Activated naive CD8-positive, alpha-beta T cell (primary cell): ENCODE results near the gene DST.

ENCODE experiments used
- H3K27ac Mint-ChIP-seq: one replicate; pipeline ENCODE4 v1.8.0; 2021; ENCODE audit warnings: mixed read lengths
- H3K27me3 Mint-ChIP-seq: one replicate; pipeline ENCODE4 v1.8.0; 2021; ENCODE audit warnings: mixed read lengths
- H3K36me3 Mint-ChIP-seq: one replicate; pipeline ENCODE4 v1.8.0; 2021; ENCODE audit warnings: mixed read lengths
- H3K4me1 Mint-ChIP-seq: one replicate; pipeline ENCODE4 v1.8.0; 2021; ENCODE audit warnings: low read depth, mixed read lengths
- H3K4me3 Mint-ChIP-seq: one replicate; pipeline ENCODE4 v1.8.0; 2021; ENCODE audit warnings: mild to moderate bottlenecking, mixed read lengths
- H3K9me3 Mint-ChIP-seq: one replicate; pipeline ENCODE4 v1.8.0; 2021; ENCODE audit warnings: low read depth, mixed read lengths

Gene DST

DNA sequence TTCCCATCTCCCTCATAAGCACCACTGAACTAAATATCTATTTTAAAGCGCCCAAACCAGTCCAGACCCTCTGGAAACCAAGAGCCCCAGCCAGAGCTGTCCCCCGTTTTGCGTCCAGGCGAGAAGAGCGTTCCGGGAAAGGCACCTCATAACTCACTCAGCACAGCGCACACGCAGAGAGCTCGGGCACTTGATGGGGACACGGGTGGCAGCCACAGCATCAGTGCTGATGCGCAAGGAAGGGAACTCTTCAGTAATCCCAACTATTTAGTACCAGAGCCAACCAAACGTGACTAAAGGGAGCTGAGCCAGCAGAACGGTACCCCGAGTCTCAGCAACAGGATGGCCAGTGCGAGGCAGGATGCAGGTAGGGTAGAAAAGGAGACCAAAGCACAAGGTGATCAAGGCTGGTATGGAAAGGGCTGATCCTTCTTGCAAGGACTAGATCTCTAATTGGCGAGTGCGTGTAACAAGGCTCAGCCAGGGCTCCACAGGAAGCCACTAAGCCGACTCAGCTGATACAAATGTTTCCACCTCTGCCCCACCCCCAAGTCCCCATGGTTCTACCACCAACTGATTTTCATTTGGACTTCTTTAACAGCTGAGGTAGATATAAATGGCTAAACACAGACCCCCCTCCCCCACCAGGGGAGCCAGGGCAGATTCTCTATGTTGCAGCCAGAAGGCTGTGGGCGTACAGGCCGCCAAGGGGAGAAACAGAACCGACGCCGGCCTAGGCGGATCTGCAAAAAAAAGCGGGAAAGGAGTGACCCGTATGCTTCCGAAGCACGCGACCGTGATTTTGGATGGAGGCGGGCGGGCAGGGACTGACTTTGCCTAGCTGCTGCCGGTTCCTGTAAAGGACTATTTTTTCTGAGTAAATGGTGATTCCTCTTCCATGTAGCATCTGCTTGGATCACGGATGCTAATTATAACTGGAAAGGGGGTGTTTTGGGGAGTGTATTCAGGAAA is 211.8 kb downstream of the DST start:
- peaks cover 2% of the 10 kb centered on the region for H3K27me3 Mint-ChIP-seq
- no peak overlapping the region for H3K27ac Mint-ChIP-seq

DNA sequence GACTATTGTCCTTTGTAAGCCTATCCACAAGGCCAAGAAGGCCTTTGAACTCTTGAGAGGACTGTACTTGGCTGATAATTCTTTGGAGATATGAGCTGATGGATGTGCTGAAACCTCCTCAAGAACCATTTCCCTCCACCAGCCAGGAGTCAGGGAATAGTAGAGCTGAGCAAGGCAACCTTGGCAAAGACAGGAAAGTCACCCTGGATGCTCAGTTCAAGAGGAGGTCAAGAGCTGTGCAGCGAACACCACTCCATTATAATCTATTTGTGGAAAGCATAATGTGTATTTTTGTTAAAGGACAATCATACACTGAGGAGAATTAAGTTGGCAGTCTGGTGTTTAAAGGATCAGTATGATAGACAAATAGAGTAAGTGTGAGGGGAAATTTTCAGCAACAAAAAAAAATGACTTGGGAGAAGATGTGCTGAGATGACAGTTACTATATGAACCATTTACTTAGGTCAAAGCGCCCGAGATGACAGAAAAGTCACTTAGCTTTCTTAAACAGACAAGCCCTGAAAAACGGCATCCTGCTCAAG is 218.1 kb downstream of the DST start:
- Mint-ChIP-seq H3K4me3 (no peak overlapping the region), H3K36me3 (no peaks in the 10 kb centered on the region), H3K27me3 (peaks cover 6% of the 10 kb centered on the region), H3K27ac (no peak overlapping the region), H3K4me1 (no peaks in the 10 kb centered on the region), H3K9me3 (no peaks in the 10 kb centered on the region)

More for the DNA sequence above, 211.8 kb downstream of the DST start:
- no peaks in the 10 kb centered on the region for H3K4me1 Mint-ChIP-seq
- no peaks in the 10 kb centered on the region for H3K9me3 Mint-ChIP-seq
- no peaks in the 10 kb centered on the region for H3K36me3 Mint-ChIP-seq
- H3K4me3 Mint-ChIP-seq = no peak overlapping the region

DNA sequence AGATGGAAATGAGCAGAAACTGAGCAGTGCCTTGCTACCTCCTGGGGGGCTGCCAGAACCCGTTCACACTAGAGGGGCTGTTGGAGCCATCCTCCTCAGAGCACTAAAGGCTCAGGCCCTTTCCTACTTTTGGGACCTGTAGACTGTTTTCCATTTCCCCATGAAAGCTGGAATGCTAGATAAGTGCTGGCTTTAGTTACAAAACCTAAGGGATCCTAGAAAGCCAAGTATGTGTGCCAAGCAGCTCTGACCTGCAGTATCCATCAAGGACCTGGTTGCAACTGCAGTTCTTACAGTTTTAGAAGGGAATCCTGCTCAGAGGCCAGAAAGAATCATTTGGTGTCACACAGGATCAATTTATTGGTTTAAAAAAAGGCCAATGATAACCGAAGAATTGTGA is 218.6 kb downstream of the DST start:
- Mint-ChIP-seq H3K27ac (no peak overlapping the region), H3K4me1 (no peaks in the 10 kb centered on the region), H3K36me3 (no peaks in the 10 kb centered on the region), H3K27me3 (peaks cover 6% of the 10 kb centered on the region), H3K9me3 (no peaks in the 10 kb centered on the region), H3K4me3 (no peak overlapping the region)

DNA sequence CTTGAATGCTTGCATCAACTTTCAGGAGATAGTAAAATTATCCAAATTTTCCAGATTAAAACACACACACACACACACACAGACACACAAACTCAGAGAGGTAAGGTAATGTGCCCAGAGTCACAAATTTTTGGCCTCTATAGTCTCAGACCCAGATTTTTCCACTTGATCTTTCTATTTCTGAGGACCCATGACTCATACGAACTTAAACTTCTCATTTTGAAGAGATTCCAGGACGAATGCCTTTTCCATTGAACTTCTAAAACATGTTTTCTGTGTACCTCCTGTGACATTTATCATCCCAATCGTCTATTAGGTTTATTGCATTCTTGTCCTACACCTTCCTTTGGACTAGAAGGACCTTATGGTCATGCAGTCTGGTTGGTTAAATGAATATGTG is 222.4 kb downstream of the DST start:
- Mint-ChIP-seq H3K36me3 (no peaks in the 10 kb centered on the region), H3K27me3 (peaks cover 6% of the 10 kb centered on the region), H3K4me3 (no peak overlapping the region), H3K27ac (no peak overlapping the region), H3K9me3 (no peaks in the 10 kb centered on the region), H3K4me1 (no peaks in the 10 kb centered on the region)

DNA sequence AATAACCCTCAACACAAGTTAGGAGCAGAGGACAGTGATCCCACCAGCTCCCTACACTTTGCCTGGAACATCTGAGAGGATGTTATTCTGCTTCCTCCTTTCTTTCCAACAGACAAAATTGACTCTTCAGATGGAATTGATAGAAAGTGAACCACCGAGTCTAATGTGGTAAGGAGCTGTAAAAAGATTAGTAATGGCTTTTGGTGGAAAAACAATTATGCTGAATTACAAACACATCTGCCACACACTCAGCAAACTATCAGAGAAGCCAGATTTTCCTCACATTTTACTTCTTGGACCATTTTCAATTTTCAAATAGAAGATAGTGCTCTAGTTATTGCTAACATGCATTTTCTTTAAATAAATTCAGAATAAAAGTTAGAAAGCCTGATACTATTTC is 223.5 kb downstream of the DST start:
- H3K27me3 Mint-ChIP-seq = peaks cover 6% of the 10 kb centered on the region
- no peaks in the 10 kb centered on the region for H3K9me3 Mint-ChIP-seq
- H3K27ac Mint-ChIP-seq = no peak overlapping the region
- no peaks in the 10 kb centered on the region for H3K36me3 Mint-ChIP-seq
- no peaks in the 10 kb centered on the region for H3K4me1 Mint-ChIP-seq
- H3K4me3 Mint-ChIP-seq = no peak overlapping the region

DNA sequence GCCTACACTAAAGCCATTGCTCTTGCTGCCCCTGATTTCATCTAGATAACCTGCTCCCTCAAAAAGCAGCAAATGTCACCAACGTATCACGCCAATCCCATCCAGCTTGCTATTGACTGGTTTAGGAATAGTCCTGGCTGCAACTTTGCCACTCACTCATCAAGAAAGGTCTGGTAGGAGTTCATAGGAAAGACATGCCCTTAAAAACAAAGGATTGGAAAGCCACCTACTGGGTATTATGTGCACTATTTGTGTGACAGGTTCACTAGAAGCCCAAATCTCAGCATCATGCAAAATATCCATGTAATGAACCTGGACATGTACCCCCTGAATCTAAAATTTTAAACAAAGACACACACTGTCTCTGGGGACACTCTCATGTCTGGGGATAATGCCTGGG is 224.9 kb downstream of the DST start:
- Mint-ChIP-seq H3K27me3 (peaks cover 4% of the 10 kb centered on the region), H3K27ac (no peak overlapping the region), H3K4me1 (no peaks in the 10 kb centered on the region), H3K36me3 (no peaks in the 10 kb centered on the region), H3K9me3 (no peaks in the 10 kb centered on the region), H3K4me3 (no peak overlapping the region)

DNA sequence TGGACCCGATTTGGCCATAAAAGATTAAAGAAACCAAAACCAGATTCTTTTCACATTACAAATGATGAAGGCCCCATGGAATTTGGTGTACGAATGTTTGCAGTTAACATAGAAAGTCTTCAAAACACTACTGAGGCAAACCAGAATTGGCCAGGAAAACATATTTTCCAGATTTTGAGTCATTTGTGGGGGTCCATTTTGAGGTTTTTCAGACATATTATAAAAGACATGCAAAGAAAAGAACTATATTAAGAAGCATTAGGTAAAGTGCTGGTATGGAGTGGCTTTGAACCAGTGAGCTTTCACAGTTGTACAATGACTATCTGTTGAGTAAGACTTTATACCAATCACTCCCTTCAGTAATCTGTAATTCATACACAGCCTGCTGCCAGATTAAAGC is 226.4 kb downstream of the DST start:
- no peak overlapping the region for H3K27ac Mint-ChIP-seq
- no peaks in the 10 kb centered on the region for H3K4me1 Mint-ChIP-seq
- H3K4me3 Mint-ChIP-seq = no peak overlapping the region
- H3K27me3 Mint-ChIP-seq = peaks cover 2% of the 10 kb centered on the region
- no peaks in the 10 kb centered on the region for H3K9me3 Mint-ChIP-seq
- no peaks in the 10 kb centered on the region for H3K36me3 Mint-ChIP-seq

DNA sequence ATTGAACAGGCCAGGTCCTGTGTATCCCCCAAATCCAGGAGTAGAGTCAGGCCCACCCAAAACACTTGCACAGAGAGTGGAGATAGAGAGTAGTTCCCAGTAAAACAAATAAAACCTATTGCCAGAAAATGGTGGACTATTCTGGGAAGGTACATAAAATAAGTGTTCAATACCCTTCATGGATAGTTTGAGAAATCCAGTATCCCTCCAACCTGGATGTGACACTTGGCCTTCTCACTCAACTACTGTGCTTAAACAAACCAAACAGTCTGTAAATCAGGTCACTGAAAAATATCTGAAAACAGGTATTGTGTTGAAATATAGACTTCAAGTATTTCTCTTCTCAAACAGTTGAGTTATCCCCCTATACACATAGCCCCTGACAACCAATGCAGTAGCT is 233.7 kb downstream of the DST start:
- H3K4me1 Mint-ChIP-seq = no peaks in the 10 kb centered on the region
- no peaks in the 10 kb centered on the region for H3K36me3 Mint-ChIP-seq
- H3K4me3 Mint-ChIP-seq = no peak overlapping the region
- H3K27me3 Mint-ChIP-seq = peaks cover 1% of the 10 kb centered on the region
- no peak overlapping the region for H3K27ac Mint-ChIP-seq
- H3K9me3 Mint-ChIP-seq = no peaks in the 10 kb centered on the region
